GM12891 (cell line): Measurements from ENCODE around the gene ANKFN1.

ENCODE experiments used
- DNase-seq: peaks from one replicate; pipeline ENCODE4 v3.0.0; 2011; ENCODE audit warnings: low spot score; ENCODE audit not compliant: insufficient read length
- FAIRE-seq: peaks from 2 replicates; lab custom pipeline; 2011; peaks lifted over from hg19 to GRCh38; lab: Jason Lieb, UNC
- PAX5 ChIP-seq: IDR thresholded peaks from 2 replicates; pipeline ENCODE4 v1.6.1; 2011; ENCODE audit warnings: low read length, moderate library complexity, mild to moderate bottlenecking; ENCODE audit not compliant: insufficient read depth, severe bottlenecking
- POLR2A ChIP-seq: IDR thresholded peaks from 2 replicates; pipeline ENCODE4 v1.6.1; 2011; ENCODE audit warnings: low read depth, low read length, control low read depth
- POLR2AphosphoS5 ChIP-seq: IDR thresholded peaks from 2 replicates; pipeline ENCODE4 v1.6.1; 2011; ENCODE audit warnings: low read depth, low read length, control low read depth
- POU2F2 ChIP-seq: IDR thresholded peaks from 2 replicates; pipeline ENCODE4 v1.6.1; 2011; ENCODE audit warnings: low read depth, mild to moderate bottlenecking, control low read depth, low read length, moderate library complexity
- SPI1 ChIP-seq: IDR thresholded peaks from 2 replicates; pipeline ENCODE4 v1.6.1; 2011; ENCODE audit warnings: low read depth, low read length, control low read depth
- TAF1 ChIP-seq: IDR thresholded peaks from 2 replicates; pipeline ENCODE4 v1.6.1; 2011; ENCODE audit warnings: low read depth, low read length, control low read depth

The ANKFN1 gene

DNA sequence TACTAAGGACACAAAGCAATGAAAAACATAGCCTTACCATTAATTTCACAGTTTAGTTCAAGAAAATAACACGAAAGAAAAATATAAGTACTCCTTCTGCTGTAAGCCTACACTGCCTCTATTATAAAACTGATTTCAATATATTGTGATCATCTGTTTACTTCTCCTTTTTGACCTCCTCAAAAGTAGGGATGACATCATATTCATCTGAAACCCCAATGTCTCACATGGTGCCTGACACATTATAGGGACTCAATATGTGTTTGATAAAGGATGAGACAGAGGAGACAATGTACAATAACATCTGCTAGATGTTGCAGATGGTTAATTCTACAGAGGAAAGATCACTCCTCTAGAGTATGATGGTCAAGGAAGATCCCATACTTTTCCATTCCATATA lies 321.8 kb downstream of the ANKFN1 start:
- FAIRE-seq: no peak
- no peak for TF ChIP-seq POLR2A
- no peak for TF ChIP-seq TAF1
- no peak for TF ChIP-seq POLR2AphosphoS5
- no peak for TF ChIP-seq PAX5
- no peak for TF ChIP-seq POU2F2
- no peak for TF ChIP-seq SPI1

DNA sequence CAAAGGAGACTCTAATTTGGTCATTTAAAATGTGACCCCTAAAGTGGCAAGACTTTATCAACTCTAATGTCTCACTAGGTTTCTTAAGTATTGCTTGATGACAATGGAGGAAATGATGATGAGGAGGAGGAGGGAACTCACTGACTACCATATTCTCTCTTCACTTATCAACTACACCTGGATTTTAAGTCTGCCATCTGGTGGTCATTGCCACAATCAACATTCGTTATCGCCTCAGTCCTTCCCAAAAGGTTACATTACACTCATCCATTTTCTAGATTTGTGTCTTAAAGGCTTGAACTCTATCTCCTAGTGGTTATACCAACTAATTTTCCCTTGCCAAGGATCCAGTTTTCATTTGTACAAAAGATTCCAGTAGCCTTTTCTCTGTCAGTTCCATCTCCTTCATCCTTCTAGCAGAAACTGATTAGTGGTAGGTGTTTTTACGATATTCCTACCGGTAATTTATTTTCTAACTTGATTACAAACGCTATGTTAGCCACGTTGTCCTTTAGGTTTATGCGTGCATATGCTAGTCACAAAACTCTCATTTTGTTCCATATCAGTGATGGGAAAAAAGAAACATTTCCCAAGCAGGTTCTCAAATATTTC lies 325.7 kb downstream of the ANKFN1 start:
- TF ChIP-seq POLR2AphosphoS5 (no peak), POLR2A (no peak), TAF1 (no peak), POU2F2 (no peak), PAX5 (no peak), SPI1 (no peak)
- DNase-seq (no peak), FAIRE-seq (peak; percentile 76)

More for the DNA sequence above, 321.8 kb downstream of the ANKFN1 start:
- no peak for DNase-seq

DNA sequence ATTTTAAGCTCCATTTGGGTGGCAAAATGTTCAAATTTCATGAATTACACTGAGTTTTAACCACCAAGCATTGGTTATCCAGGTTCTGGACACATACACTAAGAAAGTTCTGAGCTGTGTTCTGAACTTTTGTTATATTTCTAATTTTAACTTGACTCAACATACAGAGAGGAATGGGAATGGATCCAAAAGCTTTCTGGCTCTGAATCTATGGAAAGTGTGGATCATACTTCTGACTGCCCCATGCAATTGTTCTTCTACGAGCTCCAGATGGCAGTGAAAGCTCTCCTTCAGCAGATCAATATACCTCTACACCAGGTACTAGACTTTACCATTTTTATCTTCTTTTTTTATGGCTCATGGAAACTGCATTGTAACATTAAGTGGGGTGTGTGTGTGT lies 327.2 kb downstream of the ANKFN1 start:
- FAIRE-seq (no peak), DNase-seq (no peak)

DNA sequence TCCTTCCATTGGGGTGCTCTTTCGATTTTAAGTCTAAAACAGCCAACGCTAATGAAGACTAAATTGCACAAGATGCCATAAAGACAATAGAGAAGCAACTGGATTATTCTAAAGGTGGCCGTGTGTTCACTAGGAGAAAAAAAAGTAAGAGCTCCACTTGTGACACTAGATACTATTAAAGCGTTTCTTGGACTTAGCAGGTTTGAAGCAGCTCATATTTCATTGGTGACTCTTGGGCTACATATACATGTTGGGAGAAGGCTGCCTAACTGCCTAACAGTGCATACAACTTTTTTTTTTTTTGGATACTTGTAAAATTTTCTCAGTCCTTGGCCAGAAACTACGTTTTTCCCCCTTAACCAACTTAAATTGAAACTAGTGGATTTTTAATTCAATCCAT lies 328.4 kb downstream of the ANKFN1 start:
- DNase-seq (no peak), FAIRE-seq (no peak)
- no peak for TF ChIP-seq SPI1

More for the DNA sequence above, 327.2 kb downstream of the ANKFN1 start:
- TF ChIP-seq POU2F2: no peak
- TF ChIP-seq POLR2A: no peak
- no peak for TF ChIP-seq TAF1
- no peak for TF ChIP-seq PAX5

DNA sequence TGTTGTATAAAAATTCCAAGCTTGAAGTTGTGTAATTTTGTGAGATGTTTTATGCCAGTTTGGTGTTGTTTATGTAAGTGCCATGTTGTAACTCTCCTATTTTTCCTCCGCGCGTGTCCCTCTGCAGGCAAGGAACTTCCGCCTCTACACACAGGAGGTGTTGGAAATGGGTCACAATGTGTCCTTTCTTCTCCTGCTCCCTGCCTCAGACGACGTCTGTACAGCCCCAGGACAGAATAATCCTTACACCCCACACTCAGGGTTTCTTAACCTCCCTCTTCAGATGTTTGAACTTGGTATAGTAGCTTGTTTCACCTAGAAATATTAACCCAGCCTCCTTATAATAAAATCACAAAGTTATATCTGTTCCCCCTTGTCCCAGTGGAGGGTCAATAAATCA lies 329.0 kb downstream of the ANKFN1 start:
- FAIRE-seq: no peak
- DNase-seq: no peak
- no peak for TF ChIP-seq PAX5
- TF ChIP-seq POU2F2: no peak
- TF ChIP-seq POLR2AphosphoS5: no peak
- no peak for TF ChIP-seq SPI1
- TF ChIP-seq POLR2A: no peak

DNA sequence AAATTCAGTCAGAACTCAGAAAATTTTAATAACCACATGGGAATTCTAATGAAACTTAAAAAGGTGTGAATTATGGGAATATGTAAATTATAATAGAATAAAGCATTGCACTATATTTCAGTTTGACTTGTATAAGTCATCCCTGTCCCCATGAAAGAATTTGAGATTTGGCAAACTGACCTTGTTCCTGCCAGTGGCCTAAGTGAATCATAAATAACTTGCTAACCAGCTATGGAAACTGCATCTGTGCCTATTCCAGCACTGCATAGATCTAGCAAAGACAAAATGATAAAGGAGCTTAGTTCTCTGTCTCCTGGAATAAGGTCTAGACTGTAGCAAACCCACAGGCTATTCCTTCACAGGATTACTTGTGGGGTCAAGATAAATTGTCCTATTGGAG lies 333.5 kb downstream of the ANKFN1 start:
- TF ChIP-seq POLR2AphosphoS5 (no peak), SPI1 (no peak), TAF1 (no peak), POU2F2 (no peak), PAX5 (no peak), POLR2A (no peak)
- FAIRE-seq (no peak), DNase-seq (no peak)

DNA sequence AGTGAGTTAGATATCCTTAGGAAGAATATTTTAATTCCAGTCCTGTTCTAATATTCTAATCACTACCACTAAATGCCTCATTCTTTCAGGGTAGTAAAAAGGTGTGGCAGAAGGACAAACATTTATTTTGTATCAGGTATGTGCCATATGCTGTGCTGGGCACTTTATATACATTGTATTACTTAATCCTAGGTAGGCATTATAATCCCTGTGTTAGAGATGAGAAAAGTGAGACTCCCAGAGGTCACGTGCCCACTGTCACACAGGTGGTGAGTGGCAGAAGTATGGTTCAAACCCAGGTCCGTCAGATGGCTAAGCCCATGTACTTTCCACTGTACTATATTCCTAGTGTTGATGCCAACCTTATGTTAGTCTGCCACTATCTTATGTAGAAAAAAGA lies 335.5 kb downstream of the ANKFN1 start:
- DNase-seq: no peak
- no peak for FAIRE-seq
- TF ChIP-seq TAF1 (no peak), POLR2AphosphoS5 (no peak), SPI1 (no peak), PAX5 (no peak), POU2F2 (no peak), POLR2A (no peak)

DNA sequence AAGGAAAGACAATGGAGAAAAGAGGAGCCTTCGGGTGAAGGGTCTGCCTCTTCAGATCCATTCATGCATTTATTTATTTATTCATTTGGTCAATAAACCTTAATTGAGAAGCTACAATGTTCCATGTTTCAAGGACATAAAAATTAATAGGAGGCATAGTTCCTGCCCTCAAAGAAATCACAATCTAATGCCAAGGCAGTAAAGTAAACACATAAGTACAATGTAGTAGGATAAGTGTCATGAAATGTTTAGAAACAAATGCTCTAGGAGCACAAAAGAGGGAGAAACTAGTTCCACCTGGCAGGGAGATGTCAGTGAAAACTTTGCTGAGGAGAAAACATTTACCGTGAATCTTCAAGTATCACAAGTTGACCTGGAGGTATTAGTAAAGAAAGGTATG lies 336.7 kb downstream of the ANKFN1 start:
- FAIRE-seq (no peak), DNase-seq (no peak)
- TF ChIP-seq PAX5: no peak
- no peak for TF ChIP-seq POLR2A
- TF ChIP-seq SPI1: no peak
- TF ChIP-seq POLR2AphosphoS5: no peak
- TF ChIP-seq TAF1: no peak
- TF ChIP-seq POU2F2: no peak

DNA sequence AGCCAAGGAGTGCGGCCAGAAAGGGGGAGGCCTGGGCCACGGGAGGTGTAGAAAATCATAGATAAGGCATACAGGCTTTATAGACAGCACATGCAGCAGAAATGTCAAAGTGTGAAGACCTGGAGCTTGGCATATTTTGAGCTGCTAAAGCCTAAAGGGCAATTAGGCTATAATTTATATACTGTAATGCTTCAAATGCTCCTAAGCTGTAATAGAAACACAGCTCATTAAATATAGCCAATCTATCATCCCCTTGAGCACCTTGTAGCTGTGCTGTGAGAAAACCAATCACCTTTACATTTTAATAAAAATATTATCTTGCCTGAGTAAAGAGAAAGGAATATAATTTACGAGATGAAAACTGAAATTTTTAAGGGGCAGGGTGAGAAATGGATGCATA lies 342.3 kb downstream of the ANKFN1 start:
- TF ChIP-seq POU2F2: no peak
- TF ChIP-seq PAX5: no peak
- TF ChIP-seq POLR2A: no peak
- TF ChIP-seq TAF1: no peak
- TF ChIP-seq POLR2AphosphoS5: no peak
- TF ChIP-seq SPI1: no peak

DNA sequence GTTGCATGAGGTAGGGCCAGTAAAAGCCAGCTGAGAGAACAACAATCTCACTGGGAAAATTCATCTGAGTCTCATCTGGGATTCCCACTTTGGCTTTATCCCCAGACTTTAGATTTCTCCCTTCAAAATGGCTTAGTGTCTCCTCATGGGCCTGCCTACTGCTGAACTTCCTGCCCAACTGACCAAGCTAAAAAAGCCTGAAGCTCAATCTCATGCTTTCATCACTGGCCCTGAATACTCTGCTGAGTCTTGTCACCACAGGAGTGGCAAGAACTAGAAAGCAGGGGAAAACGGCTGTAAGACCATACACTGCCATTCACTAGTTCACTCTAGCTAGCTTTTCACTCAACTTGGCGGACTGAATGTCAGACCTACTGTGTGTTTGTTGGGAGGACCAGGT lies 343.9 kb downstream of the ANKFN1 start:
- TF ChIP-seq PAX5 (no peak), POLR2AphosphoS5 (no peak), TAF1 (no peak), POU2F2 (no peak), SPI1 (no peak), POLR2A (no peak)
- FAIRE-seq (no peak), DNase-seq (no peak)

More for the DNA sequence above, 342.3 kb downstream of the ANKFN1 start:
- DNase-seq: no peak
- FAIRE-seq: no peak
